Mononuclear cell (primary cell): ENCODE data around the gene HINT2. TPM values are rescaled to one million over a fixed set of nuclear protein-coding genes. Genes with fewer than 3 reads are reported as not detected.

Experiments used
- H3K27me3 ChIP-seq: 2 replicates; pipeline ENCODE4 v1.6.0; 2011; ENCODE audit warnings: low read length, control low read depth; ENCODE audit not compliant: insufficient read depth
- H3K4me1 ChIP-seq: 2 replicates; pipeline ENCODE4 v1.5.1; 2011; ENCODE audit warnings: mild to moderate bottlenecking, low read length, control low read depth; ENCODE audit not compliant: insufficient read depth
- H3K4me3 ChIP-seq: 2 replicates; pipeline ENCODE4 v1.5.1; 2011; ENCODE audit warnings: mild to moderate bottlenecking, low read length, moderate library complexity
- H3K9me3 ChIP-seq: 2 replicates; pipeline ENCODE4 v1.5.1; 2011; ENCODE audit warnings: low read depth, mild to moderate bottlenecking, control low read depth, low read length
- total RNA-seq: library from RNA; depleted of rRNA; stranded (reverse); fragments of >200 nt; gene quantifications from one replicate; pipeline ENCODE4 v1.2.3, GENCODE V29; 2012

Gene HINT2
- total RNA-seq, 1 donor = 10.7 TPM

DNA sequence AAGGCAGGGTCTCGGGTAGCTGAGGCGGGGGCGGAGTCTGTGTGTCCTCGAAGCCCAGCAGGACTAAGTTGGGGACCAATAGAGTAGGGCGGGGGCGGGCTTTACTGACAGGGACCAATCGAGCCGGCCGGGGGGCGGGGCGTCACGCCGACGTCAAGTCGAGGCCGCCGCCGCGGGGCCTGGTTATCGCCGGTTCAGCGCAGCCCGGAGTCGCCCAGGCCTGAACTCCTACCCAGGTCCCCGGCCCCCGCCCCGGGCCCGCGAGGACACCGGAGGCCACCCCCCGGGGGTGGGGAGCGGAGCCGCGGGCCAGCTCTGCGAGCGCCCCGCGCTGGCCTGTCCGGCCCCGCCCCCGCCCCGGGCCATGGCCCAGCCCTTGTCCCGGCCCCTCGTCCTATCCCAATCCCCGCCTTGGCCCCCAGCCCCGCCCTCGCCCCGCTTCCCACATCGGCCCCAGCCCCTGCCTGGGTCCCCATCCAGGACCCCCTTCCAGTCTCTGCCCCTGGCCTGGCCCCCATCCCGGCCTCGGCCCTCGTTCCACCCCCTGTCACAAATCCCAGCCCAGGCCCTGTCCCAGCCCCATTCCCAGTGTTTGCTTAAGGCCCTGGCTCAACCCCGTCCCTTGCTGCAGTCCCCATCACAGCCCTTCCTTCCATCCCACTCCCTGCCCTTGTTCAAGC, 14.4 kb upstream of the HINT2 start, which contains the start of gene TMEM8B:
TSS of gene TMEM8B (plus strand) at position 145 of the 680 bp plus-strand sequence. CDS start at position 365, 220 bp downstream.
- Histone ChIP-seq H3K27me3 (peaks cover 3% of the 10 kb centered on the region), H3K9me3 (no peaks in the 10 kb centered on the region), H3K4me1 (peaks cover 47% of the 10 kb centered on the region), H3K4me3 (peak within 1 kb of the TSS; percentile 41)

DNA sequence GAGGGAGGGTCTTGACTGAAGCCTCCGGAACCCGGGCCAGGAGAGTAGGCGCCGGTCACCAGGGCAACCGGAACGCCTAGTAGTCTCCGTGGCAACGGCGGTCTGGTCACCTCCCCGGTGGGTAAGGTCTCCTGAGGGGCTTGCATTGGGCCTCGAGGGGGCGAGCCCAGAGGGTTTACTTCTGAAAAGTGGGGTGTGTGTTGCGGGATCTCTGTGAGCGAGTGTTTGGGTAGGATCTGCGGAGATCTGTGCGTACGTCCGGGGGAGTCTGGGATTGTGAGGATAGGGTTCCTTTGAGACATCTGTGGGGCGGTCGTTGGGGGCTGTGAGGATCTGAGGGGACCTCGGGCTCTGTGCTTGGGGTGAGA, 13.9 kb upstream of the HINT2 start, which contains the start of gene FAM221B:
TSS of gene FAM221B (minus strand) at position 17 of the 368 bp plus-strand sequence. CDS start 2,571 bp downstream, outside the sequence.
- peak within 1 kb of the TSS; percentile 41 for H3K4me3 ChIP-seq
- H3K27me3 ChIP-seq = peaks cover 3% of the 10 kb centered on the region
- H3K4me1 ChIP-seq = peaks cover 42% of the 10 kb centered on the region
- H3K9me3 ChIP-seq = no peaks in the 10 kb centered on the region

DNA sequence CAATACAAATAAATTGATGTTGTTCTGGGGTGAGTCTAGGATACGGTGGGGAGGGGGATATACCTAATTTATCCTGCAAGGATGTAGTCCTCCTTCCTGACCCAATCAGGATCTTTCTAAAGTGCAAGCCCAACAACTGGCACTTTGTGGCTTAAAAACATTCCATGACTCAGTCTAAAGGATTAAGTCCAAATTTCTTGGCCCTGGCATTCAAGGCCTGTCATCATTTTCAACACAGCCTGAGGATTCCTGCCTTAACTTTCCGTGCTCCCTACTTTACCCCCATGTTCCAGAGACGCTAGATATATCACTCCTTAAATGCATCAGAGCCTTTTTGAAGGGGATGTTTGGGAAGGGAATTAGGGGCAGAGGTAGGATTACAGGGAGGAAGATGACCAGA, 12.6 kb upstream of the HINT2 start:
- Histone ChIP-seq H3K27me3 (peaks cover 3% of the 10 kb centered on the region), H3K4me3 (no peak overlapping the region), H3K9me3 (no peaks in the 10 kb centered on the region), H3K4me1 (peaks cover 29% of the 10 kb centered on the region)

DNA sequence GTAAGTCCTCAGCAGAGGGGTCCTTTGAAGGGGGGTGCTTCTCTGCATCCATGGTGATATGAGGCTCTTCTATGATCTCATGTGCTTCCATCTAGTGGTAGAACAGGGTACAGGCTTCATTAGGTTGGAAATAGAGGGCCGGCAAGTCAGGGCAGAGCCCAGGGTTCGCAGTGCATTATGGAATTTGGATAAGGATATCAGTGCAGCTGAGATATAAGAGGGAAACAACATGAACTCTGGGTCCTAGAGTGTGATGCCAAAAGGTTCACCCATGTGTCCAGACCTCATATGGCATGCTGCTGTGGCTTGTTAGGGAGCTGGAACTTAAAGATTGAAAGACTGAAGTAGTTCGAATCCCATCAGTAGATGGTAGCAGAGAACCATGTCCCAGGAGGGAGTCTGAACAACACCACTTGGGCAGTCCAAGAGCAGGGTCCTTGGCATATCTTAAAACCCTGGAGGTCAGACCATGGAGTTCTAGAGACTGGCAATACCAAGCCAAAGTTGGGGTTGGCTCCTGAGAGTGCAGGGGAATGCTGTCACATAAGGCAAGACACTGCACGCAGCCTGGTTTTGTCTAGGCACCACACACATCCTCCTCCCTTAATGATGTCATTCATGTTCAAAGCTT, 11.3 kb upstream of the HINT2 start:
- Histone ChIP-seq H3K4me1 (peaks cover 22% of the 10 kb centered on the region), H3K9me3 (no peaks in the 10 kb centered on the region), H3K4me3 (no peak overlapping the region)

DNA sequence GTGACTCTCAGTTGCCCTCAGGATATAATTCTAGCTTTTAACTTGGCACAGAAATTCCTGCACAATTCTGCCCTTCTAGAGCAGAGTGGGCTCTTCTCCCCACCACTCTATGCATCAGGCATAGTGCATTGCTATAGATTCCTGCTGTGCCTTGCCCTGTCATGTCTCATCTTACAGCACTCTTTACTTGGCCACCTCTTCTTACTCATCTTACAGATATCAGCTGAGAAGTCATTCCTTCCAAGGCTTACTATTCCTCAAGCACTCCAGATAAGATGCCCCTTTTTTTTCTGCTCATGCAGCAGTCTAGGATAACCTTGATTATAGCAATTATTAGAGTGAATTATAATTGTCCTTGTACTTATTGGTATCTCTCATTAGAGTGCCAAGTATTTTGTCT, 8.1 kb upstream of the HINT2 start:
- H3K4me3 ChIP-seq = no peak overlapping the region
- no peaks in the 10 kb centered on the region for H3K4me1 ChIP-seq
- no peaks in the 10 kb centered on the region for H3K9me3 ChIP-seq
- peaks cover 3% of the 10 kb centered on the region for H3K27me3 ChIP-seq

More for the DNA sequence above, 11.3 kb upstream of the HINT2 start:
- peaks cover 3% of the 10 kb centered on the region for H3K27me3 ChIP-seq

DNA sequence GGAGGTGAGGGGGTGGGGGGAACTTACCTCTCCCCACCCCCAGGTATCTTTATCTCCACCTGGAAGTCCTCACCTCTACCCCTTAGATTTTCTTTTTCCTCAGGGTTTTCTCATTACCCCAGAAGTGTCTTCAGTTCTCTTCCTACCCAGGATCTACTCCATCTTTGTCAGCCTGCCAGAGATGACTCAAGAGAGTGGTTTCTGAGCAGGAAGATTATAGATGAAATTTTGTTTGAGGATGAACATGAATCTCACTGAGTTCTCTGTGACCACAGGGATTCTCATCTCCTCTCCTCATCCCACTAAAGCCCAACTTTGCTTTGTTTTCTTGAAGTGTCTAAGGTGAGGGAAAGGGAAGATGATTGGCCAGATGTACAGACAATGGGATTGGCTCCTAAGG, 5.2 kb upstream of the HINT2 start:
- no peaks in the 10 kb centered on the region for H3K9me3 ChIP-seq
- H3K4me3 ChIP-seq = no peak overlapping the region
- H3K27me3 ChIP-seq = no peaks in the 10 kb centered on the region
- peaks cover 8% of the 10 kb centered on the region for H3K4me1 ChIP-seq

DNA sequence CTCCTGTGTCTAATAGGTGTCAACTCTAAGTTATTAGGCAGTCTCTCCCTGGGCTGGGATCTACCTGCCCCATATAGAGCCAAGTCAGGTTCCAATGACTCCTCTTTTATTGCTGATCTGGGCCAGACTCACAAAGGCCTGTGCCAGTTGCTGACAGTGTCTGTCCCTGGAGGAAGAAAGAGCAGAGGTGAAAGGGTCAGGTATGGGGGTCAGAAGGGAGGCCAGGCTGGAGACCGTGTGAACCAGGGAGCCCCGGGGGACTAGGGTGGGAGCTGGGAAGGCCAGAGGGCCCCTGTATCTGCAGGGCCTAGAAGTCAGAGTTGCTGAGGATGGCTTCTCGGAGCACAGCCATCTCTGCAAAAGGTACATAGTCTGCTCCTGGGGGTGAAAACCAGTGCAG, 3.5 kb upstream of the HINT2 start:
- peaks cover 22% of the 10 kb centered on the region for H3K4me1 ChIP-seq
- H3K27me3 ChIP-seq = no peaks in the 10 kb centered on the region
- H3K4me3 ChIP-seq = no peak overlapping the region
- no peaks in the 10 kb centered on the region for H3K9me3 ChIP-seq

DNA sequence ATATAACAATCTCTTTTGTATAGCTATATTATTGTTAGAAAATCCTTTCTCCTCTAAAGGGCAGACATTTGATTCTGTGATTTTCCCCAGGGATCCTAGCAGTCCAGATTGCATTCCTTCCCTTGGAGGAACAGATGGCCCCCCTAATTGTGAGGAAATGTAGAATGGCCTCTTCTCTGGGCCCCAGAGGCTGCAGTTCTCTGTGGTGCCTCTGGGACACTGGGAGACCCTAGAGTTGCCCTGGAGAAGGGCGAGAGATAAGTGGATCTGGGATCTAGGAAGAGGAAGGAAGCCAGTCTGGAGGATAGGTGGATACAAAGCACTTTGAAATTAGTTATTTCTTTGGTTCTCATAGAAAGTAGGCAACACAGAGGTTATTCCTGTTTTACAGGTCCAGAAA, 1.9 kb upstream of the HINT2 start:
- Histone ChIP-seq H3K4me1 (peaks cover 36% of the 10 kb centered on the region), H3K4me3 (no peak overlapping the region), H3K27me3 (no peaks in the 10 kb centered on the region), H3K9me3 (no peaks in the 10 kb centered on the region)

DNA sequence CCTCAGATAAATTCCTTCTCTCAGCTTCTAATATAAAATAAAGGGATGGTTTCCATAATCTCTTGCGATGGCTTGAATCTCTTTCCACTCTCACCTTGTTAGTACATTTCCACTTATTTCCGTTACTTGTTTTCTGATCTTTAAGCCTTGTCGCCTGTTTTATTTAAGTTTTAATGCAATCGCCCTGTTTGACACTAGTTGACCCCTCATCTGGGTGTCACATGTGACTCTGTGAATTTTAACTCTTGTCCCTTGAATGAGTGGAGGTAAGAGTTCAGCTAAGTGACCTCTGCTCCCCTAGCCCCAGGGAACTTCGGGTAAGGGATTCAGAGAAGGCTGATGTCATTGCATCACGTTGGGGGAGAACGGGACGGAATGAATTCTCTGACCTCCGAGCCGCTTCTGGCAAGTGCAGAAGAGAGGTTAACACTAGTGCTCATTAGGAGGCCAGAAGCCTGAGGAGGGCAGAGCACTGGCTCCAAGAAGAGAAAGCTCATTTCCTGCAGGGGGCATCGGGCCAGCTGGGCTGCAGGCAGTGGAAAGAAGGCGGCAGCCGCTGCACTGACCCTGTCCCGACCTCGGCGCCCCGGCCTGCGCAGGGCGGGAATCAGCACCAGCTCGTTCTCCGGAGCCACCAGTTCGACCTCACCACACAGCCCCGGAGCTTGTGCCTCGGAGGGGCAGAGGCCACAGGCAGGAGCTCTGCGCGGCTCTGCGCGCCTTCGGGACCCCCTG, 569 bp downstream of the HINT2 start:
- no peaks in the 10 kb centered on the region for H3K27me3 ChIP-seq
- peak overlapping the region; percentile 87 for H3K4me3 ChIP-seq
- H3K4me1 ChIP-seq = peaks cover 42% of the 10 kb centered on the region
- H3K9me3 ChIP-seq = no peaks in the 10 kb centered on the region

DNA sequence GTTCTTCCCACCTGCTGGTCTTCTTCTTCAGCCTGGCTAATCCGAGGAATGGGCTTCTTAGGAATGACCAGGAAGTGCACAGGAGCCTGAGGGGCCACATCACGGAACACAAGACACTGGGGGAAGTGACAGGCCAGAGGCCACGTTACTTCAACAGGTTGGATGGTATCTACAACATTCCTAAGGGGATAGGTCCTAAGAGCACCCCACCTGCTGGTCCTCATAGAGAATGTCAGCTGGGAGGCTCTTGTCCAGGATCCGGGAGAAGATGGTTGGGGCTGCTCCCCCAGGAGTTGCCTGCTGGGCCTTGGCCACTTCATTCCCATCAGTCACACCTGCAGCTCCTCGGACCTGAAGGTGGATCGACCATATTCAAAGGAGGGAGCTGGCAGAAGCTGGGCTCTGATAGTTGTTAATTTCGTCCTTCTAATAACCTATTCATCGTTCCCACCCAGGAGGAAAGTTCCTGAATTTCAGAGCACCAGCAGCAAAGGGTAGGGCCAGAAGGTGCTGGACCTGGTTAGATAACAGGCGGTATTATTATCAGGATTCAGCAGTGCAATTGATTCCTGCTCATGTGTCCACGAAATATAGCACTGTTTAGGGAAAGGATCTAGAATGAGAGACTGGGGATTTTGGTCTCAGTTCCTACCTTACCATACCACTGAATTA, 1.3 kb downstream of the HINT2 start:
- Histone ChIP-seq H3K4me1 (peaks cover 42% of the 10 kb centered on the region), H3K9me3 (no peaks in the 10 kb centered on the region), H3K4me3 (no peak overlapping the region), H3K27me3 (no peaks in the 10 kb centered on the region)

DNA sequence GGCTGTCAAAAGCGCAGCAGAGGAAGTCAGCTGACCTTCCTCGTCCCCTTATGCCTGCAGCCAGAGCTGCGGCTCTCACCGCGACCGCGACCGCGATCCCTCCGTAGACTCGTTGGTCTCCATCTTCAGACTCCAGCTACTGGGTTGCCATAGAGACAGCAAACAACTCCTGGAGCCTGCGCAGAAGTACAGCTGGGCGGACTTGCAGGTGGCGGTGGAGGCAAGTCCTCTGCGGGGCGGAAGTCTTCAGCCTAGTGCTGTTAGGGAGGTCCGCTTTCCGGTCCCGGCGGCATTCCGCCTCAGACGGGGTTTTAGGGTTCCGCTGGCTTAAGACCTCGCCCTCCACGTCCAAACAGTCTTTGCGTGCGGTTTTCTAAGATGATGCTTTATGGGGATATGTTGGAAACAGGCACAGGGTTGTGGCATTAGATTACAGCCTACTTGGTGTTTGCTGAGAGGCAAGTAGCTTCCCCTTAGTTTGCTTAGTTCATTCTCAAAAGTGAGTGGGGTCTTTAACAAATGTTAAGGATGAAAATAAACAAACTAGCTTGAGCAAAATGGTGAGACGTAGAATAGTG, 2.7 kb downstream of the HINT2 start, which contains the start of gene SPAG8:
TSS of gene SPAG8 (minus strand) at position 238 of the 578 bp plus-strand sequence. CDS start at position 123, 115 bp downstream.
- peak within 1 kb of the TSS; percentile 37 for H3K4me3 ChIP-seq
- H3K9me3 ChIP-seq = no peaks in the 10 kb centered on the region
- peaks cover 42% of the 10 kb centered on the region for H3K4me1 ChIP-seq
- no peaks in the 10 kb centered on the region for H3K27me3 ChIP-seq

DNA sequence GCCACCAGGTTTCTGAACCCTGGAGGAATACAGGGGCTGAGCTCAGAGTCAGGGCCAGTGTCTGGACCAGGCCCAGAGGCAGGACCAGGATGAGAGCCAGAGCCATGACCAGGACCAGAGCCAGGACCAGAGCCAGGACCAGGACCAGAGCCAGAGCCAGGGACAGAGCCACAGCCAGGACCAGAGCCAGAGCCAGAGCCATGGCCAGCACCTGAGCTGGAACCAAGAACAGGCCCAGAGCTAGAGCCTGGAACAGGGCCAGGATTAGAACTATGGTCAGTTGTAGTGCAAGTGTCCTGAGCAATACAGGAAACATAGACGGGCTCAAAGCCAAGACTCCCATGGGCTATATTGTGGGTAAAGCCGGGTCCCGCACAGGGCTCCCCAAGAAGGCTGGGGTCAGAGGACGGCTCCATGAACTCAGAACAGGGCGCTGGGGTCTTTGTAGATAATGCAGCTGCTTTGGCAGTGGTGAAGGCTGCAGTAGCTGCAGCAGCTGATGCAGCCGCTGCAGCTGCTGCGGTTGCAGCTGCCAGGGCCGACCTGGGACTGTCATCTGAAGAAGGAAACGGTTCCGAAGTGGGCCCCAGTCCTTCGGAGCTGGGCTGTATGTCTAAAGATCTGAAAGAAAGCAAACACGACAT, 3.3 kb downstream of the HINT2 start:
- no peaks in the 10 kb centered on the region for H3K27me3 ChIP-seq
- peak overlapping the region; percentile 37 for H3K4me3 ChIP-seq
- H3K9me3 ChIP-seq = no peaks in the 10 kb centered on the region
- H3K4me1 ChIP-seq = peaks cover 42% of the 10 kb centered on the region

DNA sequence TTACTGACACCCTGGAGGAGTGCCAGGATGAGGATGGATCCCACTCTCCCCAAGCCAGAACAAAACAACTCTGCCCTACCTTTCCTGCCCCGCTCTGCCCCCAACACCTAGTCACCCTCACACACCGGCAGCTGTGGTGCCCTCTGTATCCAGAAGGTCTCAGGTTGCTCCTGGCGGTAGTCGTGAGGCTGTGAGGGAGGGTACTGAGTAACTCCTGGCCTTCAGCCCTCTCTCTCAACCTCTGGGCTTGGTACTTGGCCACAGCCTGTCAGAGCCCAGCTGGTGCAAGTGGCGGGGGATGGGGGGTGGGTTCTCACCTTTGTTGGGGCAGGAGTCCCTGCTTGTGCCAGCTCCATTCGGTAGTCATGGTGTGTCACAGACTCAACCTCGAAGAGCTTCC, 4.7 kb downstream of the HINT2 start:
- H3K4me3 ChIP-seq = no peak overlapping the region
- peaks cover 34% of the 10 kb centered on the region for H3K4me1 ChIP-seq
- no peaks in the 10 kb centered on the region for H3K27me3 ChIP-seq
- H3K9me3 ChIP-seq = no peaks in the 10 kb centered on the region

DNA sequence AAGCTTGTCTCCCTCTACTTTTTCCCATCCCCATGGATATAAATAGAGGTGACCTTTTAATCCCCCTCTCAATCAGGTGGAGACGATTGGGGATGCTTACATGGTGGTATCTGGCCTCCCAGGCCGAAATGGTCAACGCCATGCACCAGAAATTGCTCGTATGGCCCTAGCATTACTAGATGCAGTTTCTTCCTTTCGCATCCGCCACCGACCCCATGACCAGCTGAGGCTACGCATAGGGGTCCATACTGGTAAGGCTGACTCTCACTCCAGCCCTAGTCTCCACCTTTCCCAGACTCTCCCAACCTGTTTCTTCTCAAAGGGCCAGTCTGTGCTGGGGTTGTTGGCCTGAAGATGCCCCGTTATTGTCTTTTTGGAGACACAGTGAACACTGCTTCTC, 6.4 kb downstream of the HINT2 start:
- H3K9me3 ChIP-seq = no peaks in the 10 kb centered on the region
- H3K27me3 ChIP-seq = no peaks in the 10 kb centered on the region
- peaks cover 22% of the 10 kb centered on the region for H3K4me1 ChIP-seq
- H3K4me3 ChIP-seq = no peak overlapping the region
